ENCODE measurements around the gene FBXO24. TPM values are rescaled to one million over a fixed set of nuclear protein-coding genes. Genes with fewer than 3 reads are reported as not detected.

The FBXO24 gene
- total and polyA plus RNA-seq, 10 of the 15 experiments (the other 5 are each of a cell fraction or from before 2014, with no cell fraction given): 0.11 to 0.96 (median 0.27) TPM; not detected in 4

DNA sequence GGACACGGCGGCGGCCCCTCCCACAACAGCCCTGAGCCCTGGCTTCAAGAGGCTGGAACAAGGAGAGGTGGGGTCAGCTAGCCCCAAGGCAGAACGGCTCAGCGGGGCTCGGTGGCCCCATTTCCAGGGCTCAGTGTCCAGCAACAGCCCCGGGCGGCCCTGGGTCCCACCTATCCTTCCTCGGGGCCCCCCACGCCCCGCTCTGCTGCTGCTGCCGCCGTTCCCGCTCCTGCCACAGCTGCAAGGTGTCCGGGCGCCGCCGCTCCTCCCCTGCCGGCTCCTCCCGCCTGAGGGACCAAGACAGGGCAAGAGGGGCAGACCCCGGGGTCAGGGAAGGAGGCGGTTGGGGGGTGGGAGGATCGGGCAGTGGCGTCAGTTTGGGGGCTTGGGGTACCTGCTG lies 9.0 kb upstream of the FBXO24 start:
- in situ Hi-C loops (cut with MboI) (no loop called here), intact Hi-C loops (cut with micrococcal nuclease; ENCODE audit: unreplicated experiment) (no loop called here)
- Histone ChIP-seq H3K36me3 (ENCODE audit: control insufficient read depth in 2 of 2, insufficient read depth in 2 of 2, low read length in 1 of 2) (peaks cover 11 to 20% of the 10 kb centered on the region in 2 experiments), H3K4me2 (ENCODE audit: control insufficient read depth, insufficient read depth) (no peak overlapping the region), H3K9me3 (replicated peaks; ENCODE audit: control insufficient read depth, insufficient read depth, low read length) (no peaks in the 10 kb centered on the region), H3K79me2 (ENCODE audit: control insufficient read depth, insufficient read depth, low read length) (no peaks in the 10 kb centered on the region), H3K4me3 (no peak overlapping the region), H3K4me1 (ENCODE audit: control insufficient read depth, insufficient read depth, low read length) (no peaks in the 10 kb centered on the region), H3K27me3 (replicated peaks in 1 of 2; ENCODE audit: control insufficient read depth in 2 of 2, insufficient read depth in 2 of 2, low read length in 1 of 2) (no peaks in the 10 kb centered on the region), H3K9ac (ENCODE audit: control insufficient read depth, insufficient read depth, low read length) (no peak overlapping the region), H2AFZ (ENCODE audit: control insufficient read depth, low read depth, low read length) (no peak overlapping the region), H4K20me1 (ENCODE audit: control insufficient read depth, insufficient read depth) (no peaks in the 10 kb centered on the region), H3K27ac (ENCODE audit: control insufficient read depth, insufficient read depth) (no peak overlapping the region)
- ATAC-seq (no peak), DNase-seq (ENCODE audit: low read depth, low spot score) (no peak), FAIRE-seq (no peak)
- ChIA-PET SMC1A (ENCODE audit: uncharacterized antibody, unreplicated experiment) (no interaction called here), POLR2A (no interaction called here), RAD21 (ENCODE audit: unreplicated experiment) (no interaction called here), CTCF (interaction anchor here (1.2 to 1.8 kb wide), 2 partner anchors 12 to 14 kb away, joined by 3 to 7 read pairs; no protein-coding TSS in a partner anchor)
- 99% methylated on average over 10 of the region's 24 CpGs for WGBS (ENCODE audit: insufficient coverage, insufficient replicate concordance, low lambda C conversion rate, missing lambda C conversion rate)
- TF ChIP-seq TARDBP (IDR thresholded peaks at IDR 0.05; ENCODE audit: borderline replicate concordance) (no peak), TBL1XR1 (IDR thresholded peaks at IDR 0.05; ENCODE audit: low read depth, low read length) (no peak), HCFC1 (IDR thresholded peaks at IDR 0.05; ENCODE audit: low read length) (no peak), RBBP5 (conservative IDR thresholded peaks at IDR 0.05) (no peak)
- TF ChIP-seq, protein P1, sequence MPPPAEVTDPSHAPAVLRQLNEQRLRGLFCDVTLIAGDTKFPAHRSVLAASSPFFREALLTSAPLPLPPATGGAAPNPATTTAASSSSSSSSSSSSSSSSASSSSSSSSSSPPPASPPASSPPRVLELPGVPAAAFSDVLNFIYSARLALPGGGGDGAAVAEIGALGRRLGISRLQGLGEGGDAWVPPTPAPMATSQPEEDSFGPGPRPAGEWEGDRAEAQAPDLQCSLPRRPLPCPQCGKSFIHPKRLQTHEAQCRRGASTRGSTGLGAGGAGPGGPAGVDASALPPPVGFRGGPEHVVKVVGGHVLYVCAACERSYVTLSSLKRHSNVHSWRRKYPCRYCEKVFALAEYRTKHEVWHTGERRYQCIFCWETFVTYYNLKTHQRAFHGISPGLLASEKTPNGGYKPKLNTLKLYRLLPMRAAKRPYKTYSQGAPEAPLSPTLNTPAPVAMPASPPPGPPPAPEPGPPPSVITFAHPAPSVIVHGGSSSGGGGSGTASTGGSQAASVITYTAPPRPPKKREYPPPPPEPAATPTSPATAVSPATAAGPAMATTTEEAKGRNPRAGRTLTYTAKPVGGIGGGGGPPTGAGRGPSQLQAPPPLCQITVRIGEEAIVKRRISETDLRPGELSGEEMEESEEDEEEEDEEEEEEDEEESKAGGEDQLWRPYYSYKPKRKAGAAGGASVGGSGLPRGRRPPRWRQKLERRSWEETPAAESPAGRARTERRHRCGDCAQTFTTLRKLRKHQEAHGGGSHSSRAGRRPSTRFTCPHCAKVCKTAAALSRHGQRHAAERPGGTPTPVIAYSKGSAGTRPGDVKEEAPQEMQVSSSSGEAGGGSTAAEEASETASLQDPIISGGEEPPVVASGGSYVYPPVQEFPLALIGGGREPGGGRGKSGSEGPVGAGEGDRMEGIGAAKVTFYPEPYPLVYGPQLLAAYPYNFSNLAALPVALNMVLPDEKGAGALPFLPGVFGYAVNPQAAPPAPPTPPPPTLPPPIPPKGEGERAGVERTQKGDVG (CRISPR knock-in tag; IDR thresholded peaks at IDR 0.05): no peak
- TF ChIP-seq, protein P2, sequence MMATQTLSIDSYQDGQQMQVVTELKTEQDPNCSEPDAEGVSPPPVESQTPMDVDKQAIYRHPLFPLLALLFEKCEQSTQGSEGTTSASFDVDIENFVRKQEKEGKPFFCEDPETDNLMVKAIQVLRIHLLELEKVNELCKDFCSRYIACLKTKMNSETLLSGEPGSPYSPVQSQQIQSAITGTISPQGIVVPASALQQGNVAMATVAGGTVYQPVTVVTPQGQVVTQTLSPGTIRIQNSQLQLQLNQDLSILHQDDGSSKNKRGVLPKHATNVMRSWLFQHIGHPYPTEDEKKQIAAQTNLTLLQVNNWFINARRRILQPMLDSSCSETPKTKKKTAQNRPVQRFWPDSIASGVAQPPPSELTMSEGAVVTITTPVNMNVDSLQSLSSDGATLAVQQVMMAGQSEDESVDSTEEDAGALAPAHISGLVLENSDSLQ (IDR thresholded peaks at IDR 0.05): no peak
- TF ChIP-seq, protein P3, sequence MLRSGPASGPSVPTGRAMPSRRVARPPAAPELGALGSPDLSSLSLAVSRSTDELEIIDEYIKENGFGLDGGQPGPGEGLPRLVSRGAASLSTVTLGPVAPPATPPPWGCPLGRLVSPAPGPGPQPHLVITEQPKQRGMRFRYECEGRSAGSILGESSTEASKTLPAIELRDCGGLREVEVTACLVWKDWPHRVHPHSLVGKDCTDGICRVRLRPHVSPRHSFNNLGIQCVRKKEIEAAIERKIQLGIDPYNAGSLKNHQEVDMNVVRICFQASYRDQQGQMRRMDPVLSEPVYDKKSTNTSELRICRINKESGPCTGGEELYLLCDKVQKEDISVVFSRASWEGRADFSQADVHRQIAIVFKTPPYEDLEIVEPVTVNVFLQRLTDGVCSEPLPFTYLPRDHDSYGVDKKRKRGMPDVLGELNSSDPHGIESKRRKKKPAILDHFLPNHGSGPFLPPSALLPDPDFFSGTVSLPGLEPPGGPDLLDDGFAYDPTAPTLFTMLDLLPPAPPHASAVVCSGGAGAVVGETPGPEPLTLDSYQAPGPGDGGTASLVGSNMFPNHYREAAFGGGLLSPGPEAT (IDR thresholded peaks at IDR 0.05; ENCODE audit: low read depth): no peak
- TF ChIP-seq, protein P4, sequence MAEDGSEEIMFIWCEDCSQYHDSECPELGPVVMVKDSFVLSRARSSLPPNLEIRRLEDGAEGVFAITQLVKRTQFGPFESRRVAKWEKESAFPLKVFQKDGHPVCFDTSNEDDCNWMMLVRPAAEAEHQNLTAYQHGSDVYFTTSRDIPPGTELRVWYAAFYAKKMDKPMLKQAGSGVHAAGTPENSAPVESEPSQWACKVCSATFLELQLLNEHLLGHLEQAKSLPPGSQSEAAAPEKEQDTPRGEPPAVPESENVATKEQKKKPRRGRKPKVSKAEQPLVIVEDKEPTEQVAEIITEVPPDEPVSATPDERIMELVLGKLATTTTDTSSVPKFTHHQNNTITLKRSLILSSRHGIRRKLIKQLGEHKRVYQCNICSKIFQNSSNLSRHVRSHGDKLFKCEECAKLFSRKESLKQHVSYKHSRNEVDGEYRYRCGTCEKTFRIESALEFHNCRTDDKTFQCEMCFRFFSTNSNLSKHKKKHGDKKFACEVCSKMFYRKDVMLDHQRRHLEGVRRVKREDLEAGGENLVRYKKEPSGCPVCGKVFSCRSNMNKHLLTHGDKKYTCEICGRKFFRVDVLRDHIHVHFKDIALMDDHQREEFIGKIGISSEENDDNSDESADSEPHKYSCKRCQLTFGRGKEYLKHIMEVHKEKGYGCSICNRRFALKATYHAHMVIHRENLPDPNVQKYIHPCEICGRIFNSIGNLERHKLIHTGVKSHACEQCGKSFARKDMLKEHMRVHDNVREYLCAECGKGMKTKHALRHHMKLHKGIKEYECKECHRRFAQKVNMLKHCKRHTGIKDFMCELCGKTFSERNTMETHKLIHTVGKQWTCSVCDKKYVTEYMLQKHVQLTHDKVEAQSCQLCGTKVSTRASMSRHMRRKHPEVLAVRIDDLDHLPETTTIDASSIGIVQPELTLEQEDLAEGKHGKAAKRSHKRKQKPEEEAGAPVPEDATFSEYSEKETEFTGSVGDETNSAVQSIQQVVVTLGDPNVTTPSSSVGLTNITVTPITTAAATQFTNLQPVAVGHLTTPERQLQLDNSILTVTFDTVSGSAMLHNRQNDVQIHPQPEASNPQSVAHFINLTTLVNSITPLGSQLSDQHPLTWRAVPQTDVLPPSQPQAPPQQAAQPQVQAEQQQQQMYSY (CRISPR knock-in tag; IDR thresholded peaks at IDR 0.05): no peak
- no TSS peak for BruUV-seq (replicated peaks)

Measured in GM12878 (cell line).